ENCODE data around the gene ALS2. TPM values are rescaled to one million over a fixed set of nuclear protein-coding genes. Genes with fewer than 3 reads are reported as not detected.
"Not testable (repeated sequence)": the region's sequence is repeated elsewhere in the genome, so short reads cannot be mapped to it uniquely, and the experiment has no call there.

The ALS2 gene
- total and polyA plus RNA-seq, 5 experiments from 2014 or later, result 3.7 to 15.8 (median 5.2) TPM

DNA sequence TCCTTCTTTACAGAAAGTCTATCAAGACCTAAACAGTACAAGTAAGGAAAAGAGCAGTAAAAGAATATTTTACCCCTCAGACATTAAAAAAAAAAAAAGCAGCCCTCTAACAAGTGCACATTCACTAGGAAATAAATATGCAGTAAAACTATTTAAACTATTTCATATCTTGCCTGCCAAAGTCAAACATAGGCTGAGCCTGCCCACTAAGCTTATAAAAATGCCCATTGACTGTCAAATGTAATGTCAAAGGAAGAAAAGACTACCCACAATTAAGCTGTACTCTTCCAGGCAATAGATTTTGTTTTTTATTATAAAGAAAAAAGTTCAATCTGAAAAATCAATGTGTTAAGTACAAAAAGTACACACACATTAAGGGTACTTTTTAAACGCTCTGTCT, 11.8 kb downstream of the ALS2 start:
- H3K9me3 Mint-ChIP-seq, result no peaks in the 10 kb centered on the region
- H3K4me1 Mint-ChIP-seq, result peaks cover 0 to 4% (median 0%) of the 10 kb centered on the region in 4 donors
- H3K27me3 Mint-ChIP-seq, result no peaks in the 10 kb centered on the region
- no peak overlapping the region for H3K27ac Mint-ChIP-seq
- DNase-seq (no peak), ATAC-seq (no peak)
- peaks cover 4 to 29% (median 17%) of the 10 kb centered on the region in 3 donors for H3K36me3 Mint-ChIP-seq
- no peak overlapping the region for H3K4me3 Mint-ChIP-seq
- POLR2A ChIA-PET, result no interaction called here

DNA sequence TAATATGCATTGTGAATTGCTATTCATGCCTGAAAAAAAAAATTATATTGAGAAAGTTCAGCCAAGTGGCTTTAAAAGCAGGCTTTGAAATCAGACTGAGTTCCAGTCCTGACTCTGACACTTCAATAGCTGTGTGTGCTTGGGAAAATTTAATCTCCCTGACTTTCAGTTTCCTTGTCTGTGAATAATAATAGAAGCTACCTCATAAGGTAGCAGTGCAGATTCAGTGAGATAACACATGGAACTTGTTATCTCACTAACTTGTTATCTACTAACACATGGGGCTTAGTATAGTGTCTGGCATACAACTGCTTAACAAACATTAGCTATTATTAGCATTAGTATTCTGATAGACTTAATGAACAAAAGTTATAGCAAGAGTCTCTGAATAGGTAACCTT, 14.9 kb downstream of the ALS2 start:
- Mint-ChIP-seq H3K9me3 (no peaks in the 10 kb centered on the region), H3K27ac (no peak overlapping the region)
- DNase-seq, result no peak

DNA sequence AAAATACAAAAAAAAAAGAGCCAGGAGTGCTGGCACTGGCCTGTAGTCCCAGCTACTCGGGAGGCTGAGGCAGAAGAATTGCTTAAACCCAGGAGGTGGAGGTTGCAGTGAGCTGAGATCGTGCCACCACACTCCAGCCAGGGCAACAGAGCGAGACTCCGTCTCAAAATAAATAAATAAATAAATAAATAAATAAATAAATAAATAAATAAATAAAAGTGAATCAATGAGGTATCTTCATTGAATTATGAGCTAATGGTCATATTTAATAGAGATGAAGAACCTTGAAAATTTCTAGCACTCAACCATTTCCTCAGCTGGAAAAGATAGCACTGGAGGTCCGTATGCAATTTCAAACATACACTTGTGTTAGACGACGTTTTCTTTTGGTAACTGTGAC, 16.3 kb downstream of the ALS2 start:
- H3K36me3 Mint-ChIP-seq, result peaks cover 4 to 55% (median 28%) of the 10 kb centered on the region in 3 donors
- not testable (repeated sequence) for H3K4me1 Mint-ChIP-seq, H3K9me3 Mint-ChIP-seq, H3K27ac Mint-ChIP-seq, DNase-seq, H3K4me3 Mint-ChIP-seq, ATAC-seq, H3K27me3 Mint-ChIP-seq
- POLR2A ChIA-PET, result interaction anchor here (0.7 kb wide), 1 partner anchor 275 kb away, joined by 3 read pairs; no protein-coding TSS in a partner anchor

More for the DNA sequence above, 14.9 kb downstream of the ALS2 start:
- Mint-ChIP-seq H3K4me3 (no peak overlapping the region), H3K4me1 (no peaks in the 10 kb centered on the region), H3K36me3 (peaks cover 4 to 44% (median 23%) of the 10 kb centered on the region in 3 donors), H3K27me3 (no peaks in the 10 kb centered on the region)
- POLR2A ChIA-PET, result interaction anchor here (0.5 kb wide), 1 partner anchor 172 kb away, joined by 3 read pairs; no protein-coding TSS in a partner anchor
- ATAC-seq, result no peak

DNA sequence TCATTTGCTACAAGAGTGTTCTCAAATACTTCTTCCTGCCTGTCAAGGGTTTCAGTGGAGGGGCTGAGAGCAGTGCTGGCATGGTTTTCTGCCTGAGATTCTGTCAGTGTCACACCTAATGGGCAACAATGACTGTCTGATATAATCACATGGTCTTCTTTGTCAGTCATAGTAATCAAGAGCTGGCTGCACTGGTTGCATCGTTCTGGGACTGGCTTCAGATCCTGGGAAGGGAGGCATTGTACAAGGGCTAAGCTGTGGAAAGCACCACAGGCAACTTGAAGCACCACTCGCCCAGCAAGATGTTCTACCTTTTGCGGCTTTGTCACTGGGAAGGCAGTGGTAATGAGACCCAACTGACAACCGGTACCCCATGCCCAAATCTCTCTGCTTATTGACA, 19.6 kb downstream of the ALS2 start:
- Mint-ChIP-seq H3K27ac (peak overlapping the region in 1 of 10 donors; percentile 72), H3K36me3 (peaks cover 0 to 60% (median 21%) of the 10 kb centered on the region in 3 donors), H3K4me3 (no peak overlapping the region), H3K4me1 (no peaks in the 10 kb centered on the region), H3K27me3 (no peaks in the 10 kb centered on the region), H3K9me3 (no peaks in the 10 kb centered on the region)
- POLR2A ChIA-PET, result no interaction called here
- DNase-seq (no peak), ATAC-seq (no peak)

DNA sequence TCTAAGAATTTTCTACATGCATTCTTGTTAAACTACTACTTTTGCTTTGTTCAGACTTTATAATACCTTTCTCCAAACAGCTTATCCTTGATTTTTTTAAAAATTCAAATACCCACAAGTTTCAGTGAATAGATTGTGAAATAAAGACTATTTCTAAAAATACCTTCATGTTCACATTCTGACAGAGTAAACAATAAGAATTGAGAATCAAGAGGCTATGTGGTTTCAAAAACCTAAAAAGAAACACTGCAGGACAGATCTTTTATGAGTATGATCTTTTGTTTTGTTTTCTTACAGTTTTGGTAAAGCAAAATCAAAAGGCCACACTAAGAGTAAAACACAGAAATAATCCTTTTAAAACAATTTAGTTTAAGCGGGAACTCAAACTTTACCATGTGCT, 21.2 kb downstream of the ALS2 start:
- Mint-ChIP-seq H3K27ac (no peak overlapping the region), H3K9me3 (no peaks in the 10 kb centered on the region), H3K36me3 (peaks cover 0 to 51% (median 18%) of the 10 kb centered on the region in 3 donors), H3K4me3 (no peak overlapping the region), H3K4me1 (no peaks in the 10 kb centered on the region), H3K27me3 (no peaks in the 10 kb centered on the region)
- POLR2A ChIA-PET, result interaction anchor here (0.6 kb wide), 1 partner anchor 12 kb away, joined by 3 read pairs; no protein-coding TSS in a partner anchor
- ATAC-seq (no peak), DNase-seq (no peak)

DNA sequence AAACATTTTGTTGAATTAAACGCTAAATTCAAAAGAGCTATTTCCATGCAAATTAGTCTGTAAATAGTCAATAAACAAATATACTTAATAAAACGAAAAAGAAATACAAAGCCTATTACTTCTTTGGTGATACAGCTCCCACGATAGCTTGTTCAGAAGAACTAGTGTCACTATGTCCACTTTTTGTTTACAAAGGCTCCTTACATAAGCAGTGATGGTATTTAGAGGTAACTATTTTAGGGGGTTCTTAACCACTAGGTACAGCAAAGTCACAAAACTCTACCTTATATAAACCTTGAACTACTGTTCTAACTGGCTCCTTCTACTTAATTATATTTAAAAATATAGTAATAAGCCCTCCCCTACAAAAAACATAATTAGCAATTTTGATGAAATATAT, 21.9 kb downstream of the ALS2 start:
- H3K9me3 Mint-ChIP-seq, result no peaks in the 10 kb centered on the region
- H3K36me3 Mint-ChIP-seq, result peaks cover 0 to 50% (median 17%) of the 10 kb centered on the region in 3 donors
- no peaks in the 10 kb centered on the region for H3K27me3 Mint-ChIP-seq
- no peak overlapping the region for H3K27ac Mint-ChIP-seq
- POLR2A ChIA-PET, result no interaction called here
- ATAC-seq, result no peak
- no peaks in the 10 kb centered on the region for H3K4me1 Mint-ChIP-seq
- DNase-seq, result no peak
- H3K4me3 Mint-ChIP-seq, result no peak overlapping the region

DNA sequence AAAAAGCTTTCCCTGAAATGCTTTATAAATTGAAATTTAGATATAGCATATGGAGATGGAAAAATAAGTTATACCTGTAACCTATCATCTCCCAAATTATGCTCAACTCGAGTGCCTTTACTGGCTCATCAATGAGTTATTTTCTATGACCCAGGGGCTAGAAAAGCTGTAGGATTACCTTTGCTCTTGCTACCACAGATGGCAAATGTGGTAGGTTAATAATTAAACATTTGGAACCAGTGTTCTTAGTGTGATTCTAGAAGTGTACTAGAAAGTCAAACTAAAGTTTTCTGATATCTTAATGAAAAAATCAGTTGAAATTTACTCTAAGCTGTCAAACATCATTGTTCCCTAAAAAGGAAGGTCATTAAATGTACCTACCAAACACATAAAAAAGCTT, 22.5 kb downstream of the ALS2 start:
- Mint-ChIP-seq H3K36me3 (peaks cover 0 to 50% (median 15%) of the 10 kb centered on the region in 3 donors), H3K27me3 (no peaks in the 10 kb centered on the region), H3K4me3 (no peak overlapping the region), H3K4me1 (no peaks in the 10 kb centered on the region), H3K27ac (no peak overlapping the region), H3K9me3 (no peaks in the 10 kb centered on the region)
- POLR2A ChIA-PET, result no interaction called here
- ATAC-seq (no peak), DNase-seq (no peak)

DNA sequence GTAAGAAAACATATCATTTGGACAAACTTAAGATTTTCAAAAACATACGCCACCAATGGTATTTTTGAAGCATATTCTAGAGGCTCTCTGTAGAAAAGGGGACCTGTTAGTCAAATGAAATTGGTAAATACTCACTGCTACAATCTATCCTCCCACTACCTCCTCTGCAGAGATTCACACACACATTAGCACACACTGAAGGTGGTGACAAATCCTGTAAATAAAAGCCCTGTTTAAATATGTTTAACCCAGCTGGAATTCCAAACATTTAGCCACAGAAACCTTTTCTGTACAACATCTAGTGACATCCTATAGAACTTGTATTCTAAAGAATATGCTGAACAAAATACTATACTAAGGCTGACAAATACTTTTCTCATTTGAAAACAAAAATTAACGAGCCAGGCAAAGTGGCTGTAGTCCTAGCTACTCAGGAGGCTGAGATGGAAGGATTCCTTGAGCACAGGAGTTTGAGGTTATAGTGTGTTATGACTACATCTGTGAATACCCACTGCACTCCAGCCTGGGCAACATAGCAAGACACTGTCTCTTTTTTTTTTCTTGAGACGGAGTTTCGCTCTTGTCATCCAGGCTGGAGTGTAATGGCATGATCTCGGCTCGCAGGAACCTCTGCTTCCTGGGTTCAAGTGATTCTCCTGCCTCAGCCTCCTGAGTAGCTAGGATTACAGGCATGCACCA, 25.9 kb downstream of the ALS2 start:
- no peak for DNase-seq
- Mint-ChIP-seq H3K4me3 (no peak overlapping the region), H3K36me3 (peaks cover 0 to 31% (median 4%) of the 10 kb centered on the region in 3 donors), H3K27ac (no peak overlapping the region), H3K9me3 (no peaks in the 10 kb centered on the region), H3K27me3 (no peaks in the 10 kb centered on the region), H3K4me1 (no peaks in the 10 kb centered on the region)
- POLR2A ChIA-PET, result no interaction called here
- ATAC-seq, result no peak

DNA sequence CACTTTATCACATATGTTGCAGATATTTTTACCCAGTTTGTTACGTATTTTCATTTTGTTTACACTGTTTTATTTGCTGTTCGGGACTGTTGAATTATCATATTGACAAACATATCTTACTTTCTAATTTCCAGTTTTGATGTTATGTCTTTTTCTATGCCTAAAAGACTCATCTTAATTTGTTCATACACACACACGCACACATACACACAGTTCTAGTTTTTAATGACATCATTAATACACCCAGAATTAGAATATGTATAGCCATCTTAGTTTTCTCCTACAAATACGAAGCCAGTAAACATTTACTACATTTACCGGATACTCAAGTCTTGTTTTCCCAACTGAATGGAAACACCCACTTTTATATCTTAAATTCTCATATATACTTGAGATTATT, 29.2 kb downstream of the ALS2 start:
- no peak for DNase-seq
- peaks cover 0 to 38% (median 4%) of the 10 kb centered on the region in 3 donors for H3K36me3 Mint-ChIP-seq

DNA sequence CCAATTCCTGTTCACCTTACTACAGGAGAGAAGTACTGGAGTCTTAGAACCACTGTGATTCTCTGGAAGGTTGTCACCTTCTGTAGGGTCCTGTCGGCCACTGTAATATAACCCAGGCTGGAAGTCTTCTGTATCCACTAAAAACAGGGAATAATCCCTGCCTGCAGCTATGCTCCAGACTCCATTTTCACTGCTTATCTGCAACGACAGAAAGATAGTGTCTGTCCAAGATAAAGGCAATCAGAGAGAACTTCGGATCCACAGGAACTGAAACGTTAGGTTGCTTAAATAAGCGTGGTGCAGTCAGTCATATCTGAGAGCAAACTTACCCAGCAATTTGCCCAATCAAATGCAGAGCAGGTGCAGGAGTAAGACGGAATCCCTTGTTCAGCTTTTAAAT, 34.2 kb downstream of the ALS2 start:
- peaks cover 0 to 65% (median 19%) of the 10 kb centered on the region in 3 donors for H3K36me3 Mint-ChIP-seq
- no peaks in the 10 kb centered on the region for H3K27me3 Mint-ChIP-seq
- no peaks in the 10 kb centered on the region for H3K9me3 Mint-ChIP-seq
- POLR2A ChIA-PET, result no interaction called here
- no peak overlapping the region for H3K27ac Mint-ChIP-seq
- H3K4me1 Mint-ChIP-seq, result no peaks in the 10 kb centered on the region
- DNase-seq, result no peak
- no peak for ATAC-seq
- no peak overlapping the region for H3K4me3 Mint-ChIP-seq

More for the DNA sequence above, 29.2 kb downstream of the ALS2 start:
- no peak overlapping the region for H3K4me3 Mint-ChIP-seq
- H3K4me1 Mint-ChIP-seq, result no peaks in the 10 kb centered on the region
- no peak overlapping the region for H3K27ac Mint-ChIP-seq
- POLR2A ChIA-PET, result no interaction called here
- no peaks in the 10 kb centered on the region for H3K9me3 Mint-ChIP-seq
- no peaks in the 10 kb centered on the region for H3K27me3 Mint-ChIP-seq
- ATAC-seq, result no peak

DNA sequence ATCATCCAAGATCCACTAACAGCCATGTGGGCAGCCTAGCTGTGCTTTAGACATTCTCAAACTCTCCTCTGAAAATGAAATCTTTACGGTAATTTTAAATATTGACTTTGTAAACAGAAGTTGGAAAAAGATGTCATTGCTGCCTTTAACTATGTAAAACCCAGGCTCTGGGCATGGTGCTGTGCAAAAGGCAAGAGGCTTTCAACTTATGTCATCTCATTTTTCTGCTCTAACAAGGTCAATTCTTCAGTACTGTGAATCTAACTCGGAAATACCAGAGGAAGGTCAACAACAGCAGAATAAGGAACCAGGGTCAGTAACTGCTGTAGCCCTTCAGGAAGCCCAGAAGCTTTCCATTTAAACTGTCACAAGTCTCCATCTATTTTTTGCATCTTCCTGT, 45.2 kb downstream of the ALS2 start:
- Mint-ChIP-seq H3K4me1 (no peaks in the 10 kb centered on the region), H3K4me3 (no peak overlapping the region), H3K27me3 (no peaks in the 10 kb centered on the region), H3K36me3 (peaks cover 16 to 51% (median 44%) of the 10 kb centered on the region in 3 donors), H3K9me3 (peaks cover 0 to 13% (median 6%) of the 10 kb centered on the region in 9 donors), H3K27ac (no peak overlapping the region)
- ATAC-seq, result no peak
- POLR2A ChIA-PET, result no interaction called here
- no peak for DNase-seq

DNA sequence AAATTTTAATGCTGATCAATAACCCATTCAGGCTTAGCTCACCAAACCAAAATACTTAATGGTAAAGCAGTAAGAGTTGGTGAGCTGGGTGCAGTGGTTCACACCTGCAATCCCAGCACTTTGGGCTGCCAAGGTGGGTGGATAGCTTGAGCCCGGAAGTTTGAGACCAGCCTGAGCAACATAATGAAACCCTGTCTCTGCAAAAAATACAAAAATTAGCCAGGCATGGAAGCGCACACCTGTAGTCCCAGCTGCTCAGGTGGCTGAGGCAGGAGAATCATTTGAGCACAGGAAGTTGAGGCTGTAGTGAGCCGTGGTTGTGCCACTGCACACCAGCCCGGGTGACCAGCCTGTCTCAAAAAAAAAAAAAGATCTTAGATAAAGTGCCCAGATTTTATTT, 46.6 kb downstream of the ALS2 start:
- H3K36me3 Mint-ChIP-seq, result peaks cover 17 to 50% (median 44%) of the 10 kb centered on the region in 3 donors

DNA sequence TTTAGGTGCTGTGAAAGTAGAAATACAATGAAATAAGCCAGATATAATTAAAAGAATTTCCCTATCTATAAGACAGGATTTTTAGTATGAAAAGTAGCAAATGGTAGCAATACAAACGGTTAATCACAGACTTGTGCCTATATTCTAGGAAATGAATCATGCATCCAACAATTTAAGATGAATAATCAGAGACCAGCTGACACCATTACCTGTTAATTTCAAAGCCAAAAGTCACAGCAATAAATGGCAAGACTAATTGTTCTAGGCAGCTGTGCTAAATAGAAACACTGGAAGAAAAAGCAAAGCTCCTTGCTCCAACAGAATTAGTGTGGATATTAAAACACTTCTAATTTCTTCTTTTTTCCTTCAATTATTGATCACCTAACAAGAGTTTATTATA, 47.2 kb downstream of the ALS2 start:
- no peak for ATAC-seq
- H3K4me1 Mint-ChIP-seq, result no peaks in the 10 kb centered on the region
- no peak overlapping the region for H3K27ac Mint-ChIP-seq
- DNase-seq, result no peak
- no peaks in the 10 kb centered on the region for H3K27me3 Mint-ChIP-seq
- POLR2A ChIA-PET, result no interaction called here
- H3K9me3 Mint-ChIP-seq, result peaks cover 0 to 13% (median 6%) of the 10 kb centered on the region in 9 donors
- H3K4me3 Mint-ChIP-seq, result no peak overlapping the region
- peaks cover 19 to 53% (median 48%) of the 10 kb centered on the region in 3 donors for H3K36me3 Mint-ChIP-seq

More for the DNA sequence above, 46.6 kb downstream of the ALS2 start:
- ATAC-seq (no peak), DNase-seq (no peak)
- H3K4me3 Mint-ChIP-seq, result no peak overlapping the region
- no peaks in the 10 kb centered on the region for H3K27me3 Mint-ChIP-seq
- no peak overlapping the region for H3K27ac Mint-ChIP-seq
- H3K9me3 Mint-ChIP-seq, result peaks cover 0 to 13% (median 6%) of the 10 kb centered on the region in 9 donors
- no peaks in the 10 kb centered on the region for H3K4me1 Mint-ChIP-seq
- POLR2A ChIA-PET, result no interaction called here

Measured in naive thymus-derived CD8-positive, alpha-beta T cell (primary cell).